Measurements from ENCODE around the gene OR1C1.

DNA sequence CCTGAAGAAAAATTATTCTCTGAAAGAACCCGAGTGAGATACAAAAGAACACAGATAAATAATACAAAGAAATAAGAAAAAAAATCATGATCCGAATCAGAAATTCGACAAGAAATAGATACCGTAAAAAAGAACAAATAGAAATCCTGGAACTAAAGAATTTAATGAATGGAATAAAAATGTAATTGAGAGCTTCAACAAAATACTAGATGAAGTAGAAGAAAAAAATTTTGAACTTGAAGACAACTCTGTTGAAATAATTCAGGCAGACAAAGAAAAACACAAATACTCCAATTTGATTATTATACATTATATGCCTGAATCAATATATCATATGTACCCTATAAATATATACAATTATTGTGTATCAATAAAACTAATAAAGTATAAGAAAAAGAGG is 39.1 kb downstream of the OR1C1 start:
- TF ChIP-seq, protein P1, sequence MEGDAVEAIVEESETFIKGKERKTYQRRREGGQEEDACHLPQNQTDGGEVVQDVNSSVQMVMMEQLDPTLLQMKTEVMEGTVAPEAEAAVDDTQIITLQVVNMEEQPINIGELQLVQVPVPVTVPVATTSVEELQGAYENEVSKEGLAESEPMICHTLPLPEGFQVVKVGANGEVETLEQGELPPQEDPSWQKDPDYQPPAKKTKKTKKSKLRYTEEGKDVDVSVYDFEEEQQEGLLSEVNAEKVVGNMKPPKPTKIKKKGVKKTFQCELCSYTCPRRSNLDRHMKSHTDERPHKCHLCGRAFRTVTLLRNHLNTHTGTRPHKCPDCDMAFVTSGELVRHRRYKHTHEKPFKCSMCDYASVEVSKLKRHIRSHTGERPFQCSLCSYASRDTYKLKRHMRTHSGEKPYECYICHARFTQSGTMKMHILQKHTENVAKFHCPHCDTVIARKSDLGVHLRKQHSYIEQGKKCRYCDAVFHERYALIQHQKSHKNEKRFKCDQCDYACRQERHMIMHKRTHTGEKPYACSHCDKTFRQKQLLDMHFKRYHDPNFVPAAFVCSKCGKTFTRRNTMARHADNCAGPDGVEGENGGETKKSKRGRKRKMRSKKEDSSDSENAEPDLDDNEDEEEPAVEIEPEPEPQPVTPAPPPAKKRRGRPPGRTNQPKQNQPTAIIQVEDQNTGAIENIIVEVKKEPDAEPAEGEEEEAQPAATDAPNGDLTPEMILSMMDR (IDR thresholded peaks at IDR 0.05; ENCODE audit: low read length): no peak
- TF ChIP-seq EZH2phosphoT487 (IDR thresholded peaks at IDR 0.05; ENCODE audit: low read length): no peak
- TF ChIP-seq EZH2 (optimal IDR thresholded peaks at IDR 0.05; ENCODE audit: low read depth, low read length): no peak
